T-cell (primary cell): ENCODE results near the gene SHROOM3. TPM values are rescaled to one million over a fixed set of nuclear protein-coding genes. Genes with fewer than 3 reads are reported as not detected.
"Not testable (repeated sequence)": the region's sequence is repeated elsewhere in the genome, so short reads cannot be mapped to it uniquely, and the experiment has no call there.

Experiments used
- ATAC-seq, 4 experiments: fragments of 200-7000 bp in 3 of 4; fragments of 150-1000 bp in 1 of 4; cut with Tn5 transposase; replicated peaks in 1 of 4; 1 replicate in 3 of 4; 2 replicates in 1 of 4; pipeline ENCODE4 v1.10.0; 2021; ENCODE audit warnings: moderate library complexity in 3 of 4, mild to moderate bottlenecking in 2 of 4, moderate number of reproducible peaks in 1 of 4
- CTCF ChIA-PET, 2 donors: fragments of 300-600 bp; sonication (Branson Sonifier 250); formaldehyde crosslinking; loops; one replicate each; lab custom pipeline; 2022; ENCODE audit warnings: antibody characterized with exemption in 2 of 2; lab: Charles Lee
- POLR2A ChIA-PET, 2 donors: fragments of 300-600 bp; sonication (Branson Sonifier 250); formaldehyde crosslinking; loops; one replicate each; lab custom pipeline; 2022; ENCODE audit warnings: antibody characterized with exemption in 2 of 2; lab: Charles Lee
- DNase-seq, 35 experiments: peaks; one replicate each; pipeline versions ENCODE4 v3.0.0 to v3.0.0-alpha.2; 2013 to 2023
- H3K27ac ChIP-seq: one replicate; pipeline ENCODE4 v1.5.1; 2013; ENCODE audit warnings: low read length
- H3K27me3 ChIP-seq, 2 experiments: replicated peaks in 1 of 2; 1 replicate in 1 of 2; 2 replicates in 1 of 2; pipeline versions ENCODE4 v1.6.1 to v1.7.0; 2013; ENCODE audit warnings: low read length in 1 of 2, mixed read lengths in 1 of 2; ENCODE audit not compliant: control insufficient read depth in 2 of 2, insufficient read depth in 2 of 2; ENCODE audit errors: extremely low read depth in 1 of 2
- H3K36me3 ChIP-seq, 2 donors: 1 replicate in 1 of 2; 2 replicates in 1 of 2; pipeline versions ENCODE4 v1.6.1 to v1.7.0; 2013; ENCODE audit warnings: low read length in 1 of 2; ENCODE audit not compliant: control insufficient read depth in 2 of 2, insufficient read depth in 1 of 2; ENCODE audit errors: extremely low read depth in 1 of 2
- H3K4me1 ChIP-seq, 2 experiments: 1 replicate in 1 of 2; 2 replicates in 1 of 2; pipeline versions ENCODE4 v1.6.1 to v1.7.0; 2013; ENCODE audit warnings: low read length in 2 of 2, mixed read lengths in 1 of 2; ENCODE audit not compliant: insufficient read depth in 2 of 2, control insufficient read depth in 1 of 2; ENCODE audit errors: extremely low read depth in 1 of 2
- H3K4me3 ChIP-seq, 2 donors: 1 replicate in 1 of 2; 2 replicates in 1 of 2; pipeline versions ENCODE4 v1.5.1 to v1.7.0; 2013; ENCODE audit warnings: mild to moderate bottlenecking in 2 of 2, low read length in 1 of 2, moderate library complexity in 1 of 2; ENCODE audit not compliant: control insufficient read depth in 1 of 2; ENCODE audit errors: extremely low read depth in 1 of 2
- H3K9me3 ChIP-seq: 2 replicates; pipeline ENCODE4 v1.7.0; 2013
- H3K27ac Mint-ChIP-seq, 2 donors: one replicate each; pipeline ENCODE4 v1.8.0; 2020 to 2021; ENCODE audit warnings: mild to moderate bottlenecking in 2 of 2, mixed read lengths in 2 of 2
- H3K27me3 Mint-ChIP-seq, 2 donors: one replicate each; pipeline ENCODE4 v1.8.0; 2021 to 2022; ENCODE audit warnings: mixed read lengths in 2 of 2
- H3K36me3 Mint-ChIP-seq: one replicate; pipeline ENCODE4 v1.8.0; 2021; ENCODE audit warnings: mixed read lengths
- H3K4me1 Mint-ChIP-seq, 3 donors: one replicate each; pipeline ENCODE4 v1.8.0; 2020 to 2022; ENCODE audit warnings: mixed read lengths in 3 of 3, mild to moderate bottlenecking in 1 of 3
- H3K4me3 Mint-ChIP-seq, 3 donors: one replicate each; pipeline ENCODE4 v1.8.0; 2020 to 2022; ENCODE audit warnings: mild to moderate bottlenecking in 3 of 3, mixed read lengths in 3 of 3, moderate library complexity in 3 of 3
- H3K9me3 Mint-ChIP-seq, 3 donors: one replicate each; pipeline ENCODE4 v1.8.0; 2020 to 2022; ENCODE audit warnings: mixed read lengths in 3 of 3
- WGBS: methylation state at CpG from one replicate; pipeline ENCODE4 v1.1.5; 2013; ENCODE audit warnings: missing lambda C conversion rate; ENCODE audit not compliant: insufficient coverage; 5-methylcytosine and 5-hydroxymethylcytosine counted together
- total RNA-seq, 35 experiments: library from RNA in 6 of 35; stranded (reverse) in 6 of 35; fragments of 120-200 nt in 1 of 35; gene quantifications; one replicate each; pipeline versions ENCODE4 v1.2.1 to v1.2.4 and lab custom pipeline; 2013 to 2026

Gene SHROOM3
- total RNA-seq, 5 donors from 2014 or later (not counting 1 experiment from before 2014, with no cell fraction given), result 0.22 to 1.1 (median 0.33) TPM; not detected in 2

DNA sequence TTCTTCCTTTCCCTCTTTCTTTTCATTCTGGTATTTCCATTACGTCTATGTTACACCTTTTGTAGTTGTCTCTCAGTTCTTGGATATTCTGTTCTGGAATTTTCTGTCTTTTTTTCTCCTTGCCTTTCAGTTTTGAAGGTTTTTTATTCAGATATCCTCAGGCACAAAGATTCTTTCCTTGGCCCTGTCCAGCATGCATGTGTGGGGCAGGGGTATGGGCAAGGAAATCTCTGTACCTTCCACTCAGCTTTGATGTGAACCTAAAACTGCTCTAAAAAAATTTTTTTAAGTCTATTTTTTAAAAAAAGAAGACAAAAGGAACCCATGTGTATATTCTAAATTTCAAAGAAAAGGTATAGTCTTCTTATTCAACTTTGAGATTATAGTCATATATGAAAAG lies 282.4 kb downstream of the SHROOM3 start:
- no peak overlapping the region for H3K4me3 ChIP-seq
- ChIA-PET POLR2A (no interaction called here), CTCF (no interaction called here)
- no peaks in the 10 kb centered on the region for H3K9me3 Mint-ChIP-seq
- peaks cover 2 to 7% (median 5%) of the 10 kb centered on the region in 3 donors for H3K4me1 Mint-ChIP-seq
- no peaks in the 10 kb centered on the region for H3K36me3 Mint-ChIP-seq
- H3K4me3 Mint-ChIP-seq, result no peak overlapping the region
- no CpG with 5 or more reads among the region's 1 CpG for WGBS
- no peaks in the 10 kb centered on the region for H3K36me3 ChIP-seq
- H3K27ac Mint-ChIP-seq, result no peak overlapping the region
- H3K27me3 ChIP-seq, result no peaks in the 10 kb centered on the region
- DNase-seq, result no peak
- H3K4me1 ChIP-seq, result no peaks in the 10 kb centered on the region
- H3K27ac ChIP-seq, result no peak overlapping the region
- H3K9me3 ChIP-seq, result no peaks in the 10 kb centered on the region
- peaks cover 9 to 15% of the 10 kb centered on the region in 2 donors for H3K27me3 Mint-ChIP-seq
- ATAC-seq, result no peak

DNA sequence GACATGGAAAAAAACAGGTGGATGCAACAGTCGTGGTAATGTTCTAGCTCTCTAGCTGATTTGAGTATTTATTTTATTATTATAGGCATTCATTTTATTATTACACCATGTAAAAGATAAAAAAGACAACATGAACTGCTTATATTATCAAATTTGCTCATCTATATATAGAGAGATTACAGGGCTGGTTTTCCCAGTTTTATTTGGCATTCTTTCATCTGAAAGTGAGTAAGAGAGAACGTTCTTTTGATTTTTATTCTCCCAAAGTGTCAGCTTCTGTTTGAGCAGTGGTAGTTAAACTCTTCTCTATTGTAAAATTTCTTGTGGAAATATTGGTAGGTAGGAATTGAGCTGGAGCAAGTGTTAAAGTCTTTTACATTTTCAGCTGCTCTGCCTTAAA lies 283.0 kb downstream of the SHROOM3 start:
- no peaks in the 10 kb centered on the region for H3K9me3 Mint-ChIP-seq
- H3K36me3 ChIP-seq, result no peaks in the 10 kb centered on the region
- peaks cover 9 to 15% of the 10 kb centered on the region in 2 donors for H3K27me3 Mint-ChIP-seq
- peaks cover 2 to 7% (median 5%) of the 10 kb centered on the region in 3 donors for H3K4me1 Mint-ChIP-seq
- ChIA-PET CTCF (no interaction called here), POLR2A (no interaction called here)
- WGBS, result no CpG with 5 or more reads among the region's 2 CpGs
- H3K36me3 Mint-ChIP-seq, result no peaks in the 10 kb centered on the region
- no peaks in the 10 kb centered on the region for H3K4me1 ChIP-seq
- no peak for DNase-seq
- ATAC-seq, result no peak
- H3K27me3 ChIP-seq, result no peaks in the 10 kb centered on the region
- H3K4me3 ChIP-seq, result no peak overlapping the region
- H3K27ac Mint-ChIP-seq, result no peak overlapping the region
- H3K4me3 Mint-ChIP-seq, result no peak overlapping the region
- H3K27ac ChIP-seq, result no peak overlapping the region
- H3K9me3 ChIP-seq, result no peaks in the 10 kb centered on the region

DNA sequence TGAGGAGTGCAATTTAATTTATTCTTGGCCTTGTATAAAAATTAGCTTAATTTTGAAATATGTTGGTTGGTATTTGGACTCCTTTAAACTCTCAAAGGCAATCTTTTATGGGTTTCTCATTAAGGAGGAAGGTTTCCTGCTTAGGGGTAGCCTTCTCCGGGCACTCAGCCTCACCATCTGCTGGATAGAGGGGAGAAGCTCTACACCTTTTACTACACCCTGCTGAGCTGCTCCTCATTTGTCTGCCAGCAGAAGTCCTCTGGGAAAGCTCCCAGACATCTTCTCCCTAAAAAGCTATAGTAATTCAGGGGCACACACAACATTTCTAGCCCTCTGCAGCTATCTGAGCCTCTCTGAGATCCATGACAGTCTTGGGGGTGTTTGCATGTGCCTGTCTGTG lies 283.8 kb downstream of the SHROOM3 start:
- no peaks in the 10 kb centered on the region for H3K9me3 ChIP-seq
- H3K36me3 ChIP-seq, result no peaks in the 10 kb centered on the region
- H3K9me3 Mint-ChIP-seq, result no peaks in the 10 kb centered on the region
- H3K36me3 Mint-ChIP-seq, result no peaks in the 10 kb centered on the region
- peaks cover 9 to 15% of the 10 kb centered on the region in 2 donors for H3K27me3 Mint-ChIP-seq
- DNase-seq (no peak), ATAC-seq (no peak)
- no peak overlapping the region for H3K4me3 ChIP-seq
- WGBS, result no CpG with 5 or more reads among the region's 1 CpG
- H3K27ac ChIP-seq, result no peak overlapping the region
- POLR2A ChIA-PET, result no interaction called here
- peaks cover 2 to 6% (median 5%) of the 10 kb centered on the region in 3 donors for H3K4me1 Mint-ChIP-seq
- H3K27ac Mint-ChIP-seq, result no peak overlapping the region
- peaks cover 0 to under 1% of the 10 kb centered on the region in 2 experiments for H3K4me1 ChIP-seq
- H3K27me3 ChIP-seq, result no peaks in the 10 kb centered on the region
- H3K4me3 Mint-ChIP-seq, result no peak overlapping the region
- CTCF ChIA-PET, result interaction anchor here in 1 of 2 donors (0.5 kb wide), 1 partner anchor 898 kb away, joined by 3 read pairs; no protein-coding TSS in a partner anchor

DNA sequence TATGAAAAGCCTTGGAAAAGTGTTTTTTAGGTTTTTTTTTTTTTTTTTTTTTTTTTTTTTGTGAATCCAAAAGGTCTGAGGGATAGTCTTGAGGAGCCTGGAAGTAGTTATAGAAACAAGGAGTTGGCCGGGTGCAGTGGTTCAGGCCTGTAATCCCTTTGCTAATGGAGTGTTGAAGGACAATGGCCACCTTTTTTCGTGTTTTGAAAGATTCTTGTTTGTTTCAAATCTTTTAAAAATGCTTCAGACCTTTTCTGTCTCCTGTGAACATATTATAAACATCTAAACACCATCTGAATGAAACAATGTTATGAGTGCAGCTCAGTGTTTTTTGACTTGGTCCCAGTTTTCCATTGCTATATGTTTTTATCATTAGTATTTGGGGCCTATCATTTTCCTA lies 285.1 kb downstream of the SHROOM3 start:
- Histone ChIP-seq H3K4me3 (no peak overlapping the region), H3K27me3 (no peaks in the 10 kb centered on the region), H3K27ac (no peak overlapping the region), H3K4me1 (peaks cover 0 to 3% of the 10 kb centered on the region in 2 experiments), H3K36me3 (no peaks in the 10 kb centered on the region), H3K9me3 (no peaks in the 10 kb centered on the region)
- CTCF ChIA-PET, result no interaction called here
- Mint-ChIP-seq H3K36me3 (no peaks in the 10 kb centered on the region), H3K27ac (no peak overlapping the region), H3K9me3 (no peaks in the 10 kb centered on the region), H3K4me1 (peaks cover 0 to 2% (median 0%) of the 10 kb centered on the region in 3 donors), H3K27me3 (peaks cover 9 to 15% of the 10 kb centered on the region in 2 donors), H3K4me3 (no peak overlapping the region)
- POLR2A ChIA-PET, result no interaction called here
- WGBS, result no CpG with 5 or more reads among the region's 2 CpGs
- no peak for ATAC-seq
- DNase-seq, result no peak

DNA sequence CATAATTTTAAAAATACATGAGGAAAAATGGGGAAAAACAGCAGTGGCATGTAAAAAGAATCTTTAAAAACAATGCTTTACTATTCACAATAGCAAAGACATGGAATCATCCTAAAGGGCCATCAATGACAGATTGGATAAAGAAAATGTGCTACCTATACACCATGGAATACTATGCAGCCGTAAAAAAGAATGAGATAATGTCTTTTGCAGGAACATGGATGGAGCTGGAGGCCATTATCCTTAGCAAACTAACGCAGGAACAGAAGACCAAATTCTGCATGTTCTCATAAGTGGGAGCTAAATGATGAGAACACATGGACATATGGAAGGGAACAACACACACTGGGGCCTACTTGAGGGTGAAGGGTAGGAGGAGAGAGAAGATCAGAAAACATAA lies 287.1 kb downstream of the SHROOM3 start:
- H3K4me1 Mint-ChIP-seq, H3K27me3 ChIP-seq, H3K36me3 Mint-ChIP-seq, H3K27ac Mint-ChIP-seq, H3K27ac ChIP-seq, H3K9me3 ChIP-seq, H3K4me3 Mint-ChIP-seq, DNase-seq, H3K4me1 ChIP-seq, H3K4me3 ChIP-seq, H3K36me3 ChIP-seq, ATAC-seq, H3K9me3 Mint-ChIP-seq, CTCF ChIA-PET: not testable (repeated sequence)
- POLR2A ChIA-PET, result interaction anchor here in 1 of 2 donors (0.6 kb wide), 1 partner anchor 726 kb away, joined by 12 read pairs; no protein-coding TSS in a partner anchor
- peaks cover 9 to 18% of the 10 kb centered on the region in 2 donors for H3K27me3 Mint-ChIP-seq
- WGBS, result 86% methylated on average over 1 of the region's 2 CpGs

DNA sequence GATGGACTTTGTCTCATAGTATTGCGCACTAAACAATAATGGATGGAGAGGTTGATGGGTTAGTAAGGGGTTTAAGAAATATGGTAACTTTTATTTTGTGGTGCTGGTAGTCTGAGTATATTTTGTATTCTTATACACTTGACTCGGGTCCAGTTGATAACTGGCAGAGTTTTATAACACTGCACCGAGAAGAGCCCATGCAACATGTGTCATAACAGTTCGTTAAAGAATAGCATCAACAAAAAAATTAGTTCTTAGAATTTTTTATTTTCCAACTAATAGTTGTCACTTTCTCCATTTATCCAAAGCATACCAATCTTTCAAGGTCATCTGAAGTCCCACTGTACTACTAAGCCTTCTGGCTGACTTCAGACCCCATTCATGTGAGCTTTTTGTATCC lies 287.8 kb downstream of the SHROOM3 start:
- H3K4me1 Mint-ChIP-seq, result no peaks in the 10 kb centered on the region
- H3K9me3 Mint-ChIP-seq, result no peaks in the 10 kb centered on the region
- Histone ChIP-seq H3K27ac (no peak overlapping the region), H3K27me3 (peaks cover 0 to 3% of the 10 kb centered on the region in 2 experiments), H3K36me3 (no peaks in the 10 kb centered on the region), H3K4me3 (no peak overlapping the region), H3K4me1 (peaks cover 0 to 3% of the 10 kb centered on the region in 2 experiments), H3K9me3 (no peaks in the 10 kb centered on the region)
- POLR2A ChIA-PET, result interaction anchor here in 1 of 2 donors (0.6 kb wide), 1 partner anchor 726 kb away, joined by 12 read pairs; no protein-coding TSS in a partner anchor
- ATAC-seq (no peak), DNase-seq (no peak)
- H3K4me3 Mint-ChIP-seq, result no peak overlapping the region
- no peaks in the 10 kb centered on the region for H3K36me3 Mint-ChIP-seq
- CTCF ChIA-PET, result interaction anchor here (0.5 to 0.6 kb wide), 2 partner anchors 167 to 586 kb away, joined by 3 to 4 read pairs; no protein-coding TSS in a partner anchor
- no peak overlapping the region for H3K27ac Mint-ChIP-seq
- peaks cover 9 to 18% of the 10 kb centered on the region in 2 donors for H3K27me3 Mint-ChIP-seq
- WGBS, result 93% methylated on average over 4 of the region's 4 CpGs
